A549 (cell line): Measurements from ENCODE around the gene SOX6.

Source experiments
- CBX2 ChIP-seq: fragments of 200-600 bp; sonication (generic); IDR thresholded peaks from 2 replicates; pipeline ENCODE4 v1.6.1; 2016; ENCODE audit warnings: low read depth, mild to moderate bottlenecking, borderline replicate concordance
- CTCF ChIP-seq: fragments of >200 bp; sonication (Bioruptor Twin); formaldehyde crosslinking; IDR thresholded peaks from 3 replicates; pipeline ENCODE4 v1.5.1; 2016
- E2F6 ChIP-seq: IDR thresholded peaks from 2 replicates; pipeline ENCODE4 v1.6.1; 2012; ENCODE audit warnings: low read depth, borderline replicate concordance
- ELK1 ChIP-seq: fragments of 150-350 bp; IDR thresholded peaks from 2 replicates; pipeline ENCODE4 v1.6.1; 2014; ENCODE audit warnings: low read depth, mild to moderate bottlenecking, low read length
- EP300 ChIP-seq, 2 experiments: fragments of >200 bp; sonication (Bioruptor Twin); formaldehyde crosslinking; IDR thresholded peaks; 2 replicates in 1 of 2; 3 replicates in 1 of 2; pipeline ENCODE4 v1.6.1; 2016 to 2017
- ESRRA ChIP-seq: fragments of 150-350 bp; IDR thresholded peaks from 2 replicates; pipeline ENCODE4 v1.6.1; 2014; ENCODE audit warnings: mild to moderate bottlenecking, low read length, borderline replicate concordance
- POLR2A ChIP-seq: IDR thresholded peaks from 2 replicates; pipeline ENCODE4 v1.6.1; 2012; ENCODE audit warnings: mild to moderate bottlenecking, low read length
- POLR2AphosphoS2 ChIP-seq: conservative IDR thresholded peaks from 2 replicates; pipeline ENCODE4 v1.6.1; 2012; ENCODE audit warnings: low read length, improper control_type of control experiment, inconsistent platforms
- USF2 ChIP-seq: fragments of 450-650 bp; IDR thresholded peaks from 2 replicates; pipeline ENCODE4 v1.6.1; 2014; ENCODE audit warnings: antibody characterized with exemption
- ZC3H11A ChIP-seq: fragments of 450-650 bp; IDR thresholded peaks from 2 replicates; pipeline ENCODE4 v1.6.1; 2014; ENCODE audit warnings: antibody characterized with exemption, mild to moderate bottlenecking
- ZFP36 ChIP-seq: fragments of 450-650 bp; IDR thresholded peaks from 2 replicates; pipeline ENCODE4 v1.6.1; 2014; ENCODE audit warnings: borderline replicate concordance; ENCODE audit not compliant: partially characterized antibody

GRCh38 chr11:15920856-15921629, 435.3 kb downstream of the SOX6 start:
- TF ChIP-seq CTCF: no peak
- TF ChIP-seq EP300 (IDR thresholded peaks at IDR 0.05): no peak
- TF ChIP-seq POLR2A: no peak
- no peak for TF ChIP-seq ZFP36
- no peak for TF ChIP-seq ZC3H11A
- TF ChIP-seq CBX2: no peak
- no peak for TF ChIP-seq USF2
- TF ChIP-seq POLR2AphosphoS2: no peak
- no peak for TF ChIP-seq ELK1
- no peak for TF ChIP-seq ESRRA
- no peak for TF ChIP-seq E2F6
